ENCODE measurements around the gene REEP1.

REEP1 gene

DNA sequence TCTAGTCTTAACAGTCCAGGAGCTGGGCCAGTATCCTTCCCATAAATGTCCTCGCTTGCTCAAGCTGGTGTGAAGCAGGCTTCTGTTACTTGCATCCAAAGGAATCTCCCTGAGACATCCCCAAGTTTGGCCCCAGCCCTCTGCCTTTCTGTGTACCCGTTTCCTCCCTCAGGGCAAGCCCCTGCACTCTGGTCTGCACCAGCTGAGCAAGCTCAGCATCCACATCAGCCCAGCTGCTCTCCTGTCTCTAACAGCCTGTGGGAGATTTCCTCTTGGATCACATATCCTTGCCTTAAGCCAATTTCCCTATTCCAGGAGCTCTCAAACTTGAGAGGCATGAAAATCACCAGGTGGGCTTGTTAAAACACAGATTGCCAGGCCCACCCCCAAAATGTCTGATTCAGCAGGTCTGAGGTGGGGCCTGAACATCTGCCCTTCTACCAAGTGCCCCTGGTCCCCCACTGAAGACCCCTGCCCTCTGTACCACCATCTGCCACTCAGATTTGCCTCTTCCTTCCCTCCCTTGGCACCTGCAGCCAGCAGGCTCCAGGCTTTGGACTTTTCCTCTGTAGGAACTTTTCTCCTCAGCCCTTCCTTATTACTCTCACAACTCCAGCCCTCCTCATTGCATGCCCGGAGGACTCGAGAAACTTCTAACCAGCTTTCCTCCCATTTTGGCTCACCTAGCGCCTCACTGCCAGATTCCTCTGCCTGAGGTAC is 32.1 kb downstream of the REEP1 start:
- ChIA-PET CTCF (no interaction called here), POLR2A (no interaction called here)
- no peak overlapping the region for H3K4me3 ChIP-seq (ENCODE audit: low read depth, low read length)
- TF ChIP-seq, protein P1, sequence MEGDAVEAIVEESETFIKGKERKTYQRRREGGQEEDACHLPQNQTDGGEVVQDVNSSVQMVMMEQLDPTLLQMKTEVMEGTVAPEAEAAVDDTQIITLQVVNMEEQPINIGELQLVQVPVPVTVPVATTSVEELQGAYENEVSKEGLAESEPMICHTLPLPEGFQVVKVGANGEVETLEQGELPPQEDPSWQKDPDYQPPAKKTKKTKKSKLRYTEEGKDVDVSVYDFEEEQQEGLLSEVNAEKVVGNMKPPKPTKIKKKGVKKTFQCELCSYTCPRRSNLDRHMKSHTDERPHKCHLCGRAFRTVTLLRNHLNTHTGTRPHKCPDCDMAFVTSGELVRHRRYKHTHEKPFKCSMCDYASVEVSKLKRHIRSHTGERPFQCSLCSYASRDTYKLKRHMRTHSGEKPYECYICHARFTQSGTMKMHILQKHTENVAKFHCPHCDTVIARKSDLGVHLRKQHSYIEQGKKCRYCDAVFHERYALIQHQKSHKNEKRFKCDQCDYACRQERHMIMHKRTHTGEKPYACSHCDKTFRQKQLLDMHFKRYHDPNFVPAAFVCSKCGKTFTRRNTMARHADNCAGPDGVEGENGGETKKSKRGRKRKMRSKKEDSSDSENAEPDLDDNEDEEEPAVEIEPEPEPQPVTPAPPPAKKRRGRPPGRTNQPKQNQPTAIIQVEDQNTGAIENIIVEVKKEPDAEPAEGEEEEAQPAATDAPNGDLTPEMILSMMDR (IDR thresholded peaks at IDR 0.05; ENCODE audit: insufficient read depth, low read length, missing control alignments), result no peak
- no peak for DNase-seq (ENCODE audit: low read depth, low spot score)

DNA sequence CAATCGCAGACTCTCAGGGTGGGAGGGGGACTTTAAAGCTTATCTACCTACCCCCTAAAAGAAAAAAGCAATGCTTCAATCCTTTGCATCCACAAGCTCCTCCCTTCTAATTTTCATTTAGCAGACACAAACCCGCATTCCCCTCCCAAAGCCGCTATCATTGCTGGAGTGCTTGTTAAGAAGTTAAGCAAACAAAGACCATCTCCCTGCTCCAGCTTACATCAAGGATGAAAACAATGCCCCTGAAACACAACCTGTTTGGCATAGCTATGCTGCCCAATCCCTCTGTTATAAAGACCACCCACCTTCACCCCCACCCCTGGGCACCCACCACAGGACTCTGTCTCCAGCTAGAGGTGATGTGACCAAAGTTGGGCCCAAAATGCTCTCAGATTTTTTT is 33.0 kb downstream of the REEP1 start:
- no peak overlapping the region for H3K4me3 ChIP-seq (ENCODE audit: low read depth, low read length)
- DNase-seq (ENCODE audit: low read depth, low spot score), result no peak
- ChIA-PET CTCF (no interaction called here), POLR2A (no interaction called here)
- TF ChIP-seq, protein P1 (IDR thresholded peaks at IDR 0.05; ENCODE audit: insufficient read depth, low read length, missing control alignments), result no peak

DNA sequence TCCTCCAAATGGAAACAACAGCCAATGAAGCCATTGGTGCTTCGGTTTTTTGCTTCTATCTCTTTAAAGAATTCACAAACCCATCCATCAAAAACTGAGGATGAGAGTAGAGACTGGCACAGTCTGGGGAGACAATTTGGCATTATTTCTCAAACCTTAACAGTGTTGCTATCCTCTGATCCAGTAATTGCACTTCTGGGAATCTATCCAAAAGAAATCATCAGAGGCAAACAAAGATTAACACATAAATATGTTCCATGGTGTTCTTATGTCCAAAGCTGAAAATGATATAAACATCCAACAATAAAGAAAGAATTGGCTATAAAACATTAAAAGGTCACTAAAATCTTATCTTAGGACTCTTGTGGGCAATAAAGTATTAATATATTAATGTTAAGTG is 35.1 kb downstream of the REEP1 start:
- ChIA-PET POLR2A (no interaction called here), CTCF (no interaction called here)

DNA sequence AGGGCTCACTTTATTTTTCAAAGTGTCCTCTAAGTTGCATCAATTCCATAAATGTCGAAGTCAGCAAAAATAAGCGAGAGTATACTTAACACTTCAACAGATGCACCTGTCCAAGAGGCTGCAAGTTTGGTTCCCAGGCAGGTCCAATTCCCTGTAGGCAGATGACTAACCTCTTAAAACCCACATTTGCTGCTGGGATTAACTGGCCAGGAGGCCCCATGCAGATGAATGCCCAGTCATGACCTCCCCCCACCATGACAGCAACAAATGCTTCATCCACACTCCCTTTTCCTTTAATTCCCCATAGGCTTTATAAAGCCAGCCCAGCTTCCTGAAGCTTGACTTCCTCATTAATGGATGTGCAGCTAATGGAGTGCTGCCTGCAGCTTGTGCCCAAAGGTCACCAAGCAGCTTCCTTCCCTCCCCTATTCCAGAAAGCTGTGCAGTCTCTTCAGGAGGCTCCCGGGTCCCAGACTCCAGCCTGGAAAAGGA is 35.7 kb downstream of the REEP1 start:
- ChIA-PET POLR2A (no interaction called here), CTCF (no interaction called here)
- TF ChIP-seq, protein P1 (IDR thresholded peaks at IDR 0.05; ENCODE audit: insufficient read depth, low read length, missing control alignments), result no peak
- H3K4me3 ChIP-seq (ENCODE audit: low read depth, low read length), result no peak overlapping the region
- DNase-seq (ENCODE audit: low read depth, low spot score), result no peak

More for the DNA sequence above, 35.1 kb downstream of the REEP1 start:
- no peak for DNase-seq (ENCODE audit: low read depth, low spot score)
- no peak overlapping the region for H3K4me3 ChIP-seq (ENCODE audit: low read depth, low read length)
- TF ChIP-seq, protein P1 (IDR thresholded peaks at IDR 0.05; ENCODE audit: insufficient read depth, low read length, missing control alignments), result no peak

DNA sequence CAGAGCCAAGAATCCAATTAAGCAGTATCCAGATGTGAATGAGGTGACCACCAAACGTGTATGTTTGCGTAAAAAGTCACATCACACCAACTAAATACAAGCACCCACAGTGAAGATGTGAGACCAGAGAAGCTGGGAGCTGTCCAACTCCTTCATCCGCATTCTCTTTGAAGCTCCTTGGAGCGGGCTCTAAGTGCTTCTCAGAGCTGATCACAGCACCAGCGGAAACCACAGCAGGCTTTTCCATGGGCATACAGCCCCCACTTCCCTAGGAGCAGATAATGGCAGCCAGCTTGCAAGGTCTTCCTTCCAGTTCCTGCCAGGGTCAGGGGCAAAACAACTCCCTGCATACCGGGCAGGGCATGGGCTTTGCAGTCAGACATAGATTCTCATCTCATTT is 36.4 kb downstream of the REEP1 start:
- DNase-seq (ENCODE audit: low read depth, low spot score), result no peak
- TF ChIP-seq, protein P1 (IDR thresholded peaks at IDR 0.05; ENCODE audit: insufficient read depth, low read length, missing control alignments), result no peak
- ChIA-PET POLR2A (no interaction called here), CTCF (no interaction called here)
- H3K4me3 ChIP-seq (ENCODE audit: low read depth, low read length), result no peak overlapping the region

DNA sequence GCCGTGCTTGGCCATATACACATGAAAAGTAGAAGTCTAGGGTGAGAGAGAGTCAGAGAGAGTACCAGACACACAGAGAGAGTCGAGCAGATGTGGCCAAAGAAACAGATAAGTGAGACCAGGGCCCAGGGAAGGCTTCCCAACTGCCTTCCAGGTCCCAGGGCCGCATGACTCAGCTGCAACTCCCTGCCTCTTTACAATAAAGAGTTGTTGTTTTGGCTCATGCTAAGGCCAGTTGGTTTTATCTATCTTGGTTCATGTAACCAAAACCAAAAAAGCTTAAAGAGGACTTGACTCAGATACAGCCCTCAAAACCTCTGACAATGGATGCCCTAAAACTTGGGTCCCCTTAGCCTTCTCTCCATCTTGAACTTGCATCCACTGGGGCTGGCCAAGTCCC is 36.9 kb downstream of the REEP1 start:
- ChIA-PET CTCF (interaction anchor here (1.5 kb wide), 1 partner anchor 72 kb away, joined by 4 read pairs; no protein-coding TSS in a partner anchor), POLR2A (no interaction called here)
- no peak overlapping the region for H3K4me3 ChIP-seq (ENCODE audit: low read depth, low read length)
- TF ChIP-seq, protein P1 (IDR thresholded peaks at IDR 0.05; ENCODE audit: insufficient read depth, low read length, missing control alignments), result no peak
- no peak for DNase-seq (ENCODE audit: low read depth, low spot score)
